Measurements from ENCODE around the gene CYBC1.

- TF ChIP-seq YY1 (IDR thresholded peaks at IDR 0.05; ENCODE audit: low read depth, low read length): no peak
- no peak for TF ChIP-seq FOSL1 (IDR thresholded peaks at IDR 0.05; ENCODE audit: insufficient read depth, low read depth, low read length)
- no peak for TF ChIP-seq CTCF (IDR thresholded peaks at IDR 0.05; ENCODE audit: control extremely low read depth in 1 of 3, insufficient read depth in 1 of 3, low read depth in 1 of 3, low read length in 3 of 3)
- TF ChIP-seq POLR2AphosphoS5 (IDR thresholded peaks at IDR 0.05; ENCODE audit: low read depth, low read length): no peak
- no peak for TF ChIP-seq KDM4A (IDR thresholded peaks at IDR 0.05; ENCODE audit: low read depth, low read length, severe bottlenecking)
- TF ChIP-seq MAFK (IDR thresholded peaks at IDR 0.05; ENCODE audit: low read depth, low read length): no peak
- TF ChIP-seq USF2 (IDR thresholded peaks at IDR 0.05; ENCODE audit: low read length): no peak
- TF ChIP-seq GTF2F1 (IDR thresholded peaks at IDR 0.05; ENCODE audit: borderline replicate concordance, low read depth, low read length): no peak
- TF ChIP-seq POLR2A (IDR thresholded peaks at IDR 0.05; ENCODE audit: control extremely low read depth in 1 of 2, low read depth in 2 of 2, low read length in 2 of 2): no peak
Measured at GRCh38 chr17:82394278-82394677, 56.3 kb downstream of the CYBC1 start.

All from H1 (cell line).